GM12891 (cell line): ENCODE measurements around the gene ASTN2.

Experiments used
- DNase-seq: peaks from one replicate; pipeline ENCODE4 v3.0.0; 2011; ENCODE audit warnings: low spot score; ENCODE audit not compliant: insufficient read length
- FAIRE-seq: peaks from 2 replicates; lab custom pipeline; 2011; peaks lifted over from hg19 to GRCh38; lab: Jason Lieb, UNC
- PAX5 ChIP-seq: IDR thresholded peaks from 2 replicates; pipeline ENCODE4 v1.6.1; 2011; ENCODE audit warnings: low read length, moderate library complexity, mild to moderate bottlenecking; ENCODE audit not compliant: insufficient read depth, severe bottlenecking
- POLR2A ChIP-seq: IDR thresholded peaks from 2 replicates; pipeline ENCODE4 v1.6.1; 2011; ENCODE audit warnings: low read depth, low read length, control low read depth
- POLR2AphosphoS5 ChIP-seq: IDR thresholded peaks from 2 replicates; pipeline ENCODE4 v1.6.1; 2011; ENCODE audit warnings: low read depth, low read length, control low read depth
- POU2F2 ChIP-seq: IDR thresholded peaks from 2 replicates; pipeline ENCODE4 v1.6.1; 2011; ENCODE audit warnings: low read depth, mild to moderate bottlenecking, control low read depth, low read length, moderate library complexity
- SPI1 ChIP-seq: IDR thresholded peaks from 2 replicates; pipeline ENCODE4 v1.6.1; 2011; ENCODE audit warnings: low read depth, low read length, control low read depth
- TAF1 ChIP-seq: IDR thresholded peaks from 2 replicates; pipeline ENCODE4 v1.6.1; 2011; ENCODE audit warnings: low read depth, low read length, control low read depth

ASTN2 gene

GRCh38 chr9:117448066-117448465 lies 33.2 kb upstream of the ASTN2 start:
- DNase-seq: no peak
- no peak for FAIRE-seq
- TF ChIP-seq POU2F2: no peak
- TF ChIP-seq PAX5: no peak
- no peak for TF ChIP-seq POLR2A
- no peak for TF ChIP-seq SPI1
- TF ChIP-seq POLR2AphosphoS5: no peak
- no peak for TF ChIP-seq TAF1

- no peak for FAIRE-seq
These were observed 30.8 kb upstream of the ASTN2 start for GRCh38 chr9:117445631-117446030.

GRCh38 chr9:117444501-117444900 lies 29.6 kb upstream of the ASTN2 start:
- TF ChIP-seq POLR2A (no peak), POU2F2 (no peak), POLR2AphosphoS5 (no peak), PAX5 (no peak), TAF1 (no peak), SPI1 (no peak)
- FAIRE-seq: no peak
- DNase-seq: no peak

More at GRCh38 chr9:117445631-117446030, 30.8 kb upstream of the ASTN2 start:
- TF ChIP-seq POU2F2 (no peak), TAF1 (no peak), POLR2A (no peak), PAX5 (no peak), POLR2AphosphoS5 (no peak), SPI1 (no peak)
- no peak for DNase-seq

- FAIRE-seq: no peak
- TF ChIP-seq TAF1: no peak
- no peak for TF ChIP-seq POU2F2
- TF ChIP-seq POLR2AphosphoS5: no peak
- TF ChIP-seq SPI1: no peak
- TF ChIP-seq POLR2A: no peak
- TF ChIP-seq PAX5: no peak
- DNase-seq: no peak
These were observed 22.4 kb upstream of the ASTN2 start for GRCh38 chr9:117437283-117437682.

GRCh38 chr9:117435630-117436261 lies 20.9 kb upstream of the ASTN2 start:
- no peak for DNase-seq
- no peak for FAIRE-seq
- TF ChIP-seq SPI1 (no peak), POU2F2 (no peak), POLR2AphosphoS5 (no peak)

- FAIRE-seq (no peak), DNase-seq (no peak)
- TF ChIP-seq SPI1 (no peak), TAF1 (no peak), POLR2AphosphoS5 (no peak), POLR2A (no peak), POU2F2 (no peak), PAX5 (no peak)
These were observed 19.7 kb upstream of the ASTN2 start for GRCh38 chr9:117434566-117434965.

GRCh38 chr9:117430813-117431212 lies 16.0 kb upstream of the ASTN2 start:
- FAIRE-seq (no peak), DNase-seq (no peak)
- no peak for TF ChIP-seq PAX5
- no peak for TF ChIP-seq POU2F2

GRCh38 chr9:117427357-117427913 lies 12.6 kb upstream of the ASTN2 start:
- TF ChIP-seq TAF1: no peak
- TF ChIP-seq POLR2A: no peak
- no peak for TF ChIP-seq POLR2AphosphoS5
- no peak for TF ChIP-seq SPI1
- TF ChIP-seq POU2F2: no peak
- TF ChIP-seq PAX5: no peak
- DNase-seq (no peak), FAIRE-seq (no peak)

- no peak for TF ChIP-seq POLR2A
- TF ChIP-seq TAF1: no peak
- no peak for TF ChIP-seq POLR2AphosphoS5
- TF ChIP-seq POU2F2: no peak
- no peak for TF ChIP-seq PAX5
- no peak for TF ChIP-seq SPI1
- FAIRE-seq (no peak), DNase-seq (no peak)
These were observed 10.7 kb upstream of the ASTN2 start for GRCh38 chr9:117425566-117425965.

- no peak for DNase-seq
- no peak for FAIRE-seq
- no peak for TF ChIP-seq TAF1
- TF ChIP-seq POU2F2: no peak
- TF ChIP-seq POLR2A: no peak
- TF ChIP-seq PAX5: no peak
- TF ChIP-seq POLR2AphosphoS5: no peak
- TF ChIP-seq SPI1: no peak
These were observed 9.4 kb upstream of the ASTN2 start for GRCh38 chr9:117424291-117424690.
